Hippocampal formation (tissue), 2 donors: Measurements from ENCODE around the gene TMEM184B.
"Not testable (repeated sequence)": the region's sequence is repeated elsewhere in the genome, so short reads cannot be mapped to it uniquely, and the experiment has no call there.

Experiments used
- DNase-seq, 2 donors: peaks; one replicate each; lab custom pipeline; 2025; lab: John Stamatoyannopoulos, UW

Gene TMEM184B

DNA sequence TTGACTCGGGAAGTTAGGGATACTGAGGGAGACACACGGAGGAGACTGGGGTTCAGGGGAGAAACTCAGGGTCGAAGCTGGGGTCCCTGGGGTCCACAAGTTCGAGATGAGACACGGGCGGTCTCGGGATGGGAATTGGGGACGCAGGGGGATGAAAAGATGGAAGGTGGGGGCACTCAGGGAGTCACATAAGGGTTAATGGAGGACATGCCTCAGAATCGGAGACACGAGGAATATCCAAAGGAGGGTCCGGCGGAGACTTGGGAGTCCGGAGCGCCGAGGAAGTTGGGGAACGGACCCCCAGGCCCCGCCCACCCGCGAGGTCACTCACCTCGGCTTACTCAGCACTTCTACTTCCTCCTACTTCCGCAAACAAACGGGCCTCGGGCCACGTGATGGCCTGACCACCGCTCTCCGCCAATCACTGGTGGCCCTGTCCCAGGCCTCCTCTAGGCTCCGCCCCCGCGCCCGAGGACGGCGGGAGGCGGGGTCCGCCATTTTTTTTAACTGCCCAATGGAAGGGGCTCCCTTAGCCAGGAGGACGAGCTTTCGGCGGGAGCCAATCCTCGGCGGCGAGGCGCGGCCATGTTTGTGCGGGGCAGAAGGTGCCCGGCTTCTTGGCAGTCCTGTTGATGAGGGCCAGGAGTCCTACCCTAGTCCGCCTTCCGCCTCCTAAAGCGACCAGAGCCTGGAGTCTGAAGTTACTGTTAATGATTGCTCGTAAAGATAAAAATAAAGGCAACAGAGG, 91.2 kb downstream of the TMEM184B start, which contains the start of gene PLA2G6:
TSS of gene PLA2G6 (minus strand) at position 378 of the 748 bp plus-strand sequence. CDS start 12,404 bp downstream, outside the sequence.
- DNase-seq, result peak; percentile 98 to 99

GRCh38 chr22:38180841-38181452, 91.9 kb downstream of the TMEM184B start:
- peak in 1 of 2 donors; percentile 60 for DNase-seq

DNA sequence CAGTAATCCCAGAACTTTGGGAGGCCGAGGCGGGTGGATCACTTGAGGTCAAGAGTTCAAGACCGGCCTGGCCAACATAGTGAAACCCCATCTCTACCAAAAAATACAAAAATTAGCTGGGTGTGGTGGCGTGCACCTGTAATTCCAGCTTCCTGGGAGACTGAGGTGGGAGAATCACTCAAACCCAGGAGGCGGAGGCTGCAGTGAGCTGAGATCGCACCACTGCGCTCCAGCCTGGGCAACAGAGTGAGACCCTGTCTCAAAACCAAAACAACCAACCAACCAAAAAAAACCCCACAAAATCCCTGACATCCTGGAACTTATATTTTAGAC, 94.2 kb downstream of the TMEM184B start:
- DNase-seq, result not testable (repeated sequence)

DNA sequence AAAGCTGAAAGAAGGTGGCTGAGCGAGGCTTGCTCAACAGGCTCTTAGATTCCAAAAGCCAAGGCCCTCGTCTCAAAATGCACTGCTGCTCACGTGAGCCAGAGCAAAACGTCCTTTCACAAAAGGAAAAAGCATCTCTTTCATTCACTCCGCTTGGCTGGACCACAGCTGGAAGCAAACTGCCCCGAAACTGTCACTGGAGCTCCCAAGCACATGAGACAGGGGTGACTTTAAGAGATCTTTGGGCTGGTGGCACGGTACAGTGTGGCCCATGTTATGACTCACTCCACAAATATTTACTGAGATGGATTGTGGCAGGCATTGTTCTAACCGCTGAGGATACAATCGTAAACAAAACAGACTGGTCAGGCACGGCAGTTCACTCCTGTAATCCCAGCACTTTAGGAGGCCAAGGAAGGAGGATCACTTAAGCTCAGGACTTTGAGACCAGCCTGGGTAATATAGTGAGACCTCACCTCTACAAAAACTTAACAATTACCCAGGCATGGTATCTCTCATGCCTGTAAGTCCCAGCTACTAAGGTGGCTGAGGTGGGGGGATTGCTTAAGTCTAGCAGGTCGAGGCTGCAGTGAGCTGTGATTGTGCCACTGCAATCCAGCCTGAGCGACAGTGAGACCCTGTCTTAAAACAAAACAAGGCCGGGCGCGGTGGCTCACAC, 94.7 kb downstream of the TMEM184B start:
- DNase-seq, result peak; percentile 13 to 38

DNA sequence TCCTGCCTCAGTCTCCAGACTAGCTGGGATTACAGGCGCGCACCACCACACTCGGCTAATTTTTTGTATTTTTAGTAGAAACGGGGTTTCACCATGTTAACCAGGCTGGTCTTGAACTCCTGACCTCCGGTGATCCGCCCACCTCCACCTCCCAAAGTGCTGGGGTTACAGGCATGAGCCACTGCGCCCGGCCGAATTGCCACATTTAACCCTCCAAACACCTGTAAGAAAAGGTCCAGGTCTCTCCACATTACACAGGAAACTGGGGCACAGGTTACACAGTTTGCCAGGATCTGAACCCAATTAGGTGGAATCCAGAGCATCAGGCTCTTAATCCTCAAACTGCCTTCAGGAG, 95.3 kb downstream of the TMEM184B start:
- DNase-seq, result not testable (repeated sequence)

DNA sequence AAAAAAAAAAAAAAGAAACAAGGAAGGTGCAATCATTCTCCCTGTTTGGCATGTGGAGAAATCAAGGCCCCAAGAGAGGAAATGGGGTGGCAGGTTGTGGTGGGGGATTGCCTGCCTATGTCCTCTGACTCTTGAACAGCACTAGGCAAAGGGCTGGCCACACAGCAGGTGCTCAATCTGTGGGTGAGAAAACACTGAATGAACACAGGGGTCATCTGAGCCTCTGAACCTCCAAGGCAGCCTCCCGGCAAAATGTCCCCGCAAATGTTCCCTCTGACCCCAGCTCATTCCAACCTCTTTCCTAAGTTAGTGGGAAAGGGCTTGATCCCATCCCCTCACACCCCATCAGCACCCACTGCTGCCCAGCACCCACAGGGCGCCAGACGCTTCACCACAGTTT, 95.8 kb downstream of the TMEM184B start:
- no peak for DNase-seq

- peak in 1 of 2 donors; percentile 14 for DNase-seq
Measured at GRCh38 chr22:38176170-38176741, 96.6 kb downstream of the TMEM184B start.

DNA sequence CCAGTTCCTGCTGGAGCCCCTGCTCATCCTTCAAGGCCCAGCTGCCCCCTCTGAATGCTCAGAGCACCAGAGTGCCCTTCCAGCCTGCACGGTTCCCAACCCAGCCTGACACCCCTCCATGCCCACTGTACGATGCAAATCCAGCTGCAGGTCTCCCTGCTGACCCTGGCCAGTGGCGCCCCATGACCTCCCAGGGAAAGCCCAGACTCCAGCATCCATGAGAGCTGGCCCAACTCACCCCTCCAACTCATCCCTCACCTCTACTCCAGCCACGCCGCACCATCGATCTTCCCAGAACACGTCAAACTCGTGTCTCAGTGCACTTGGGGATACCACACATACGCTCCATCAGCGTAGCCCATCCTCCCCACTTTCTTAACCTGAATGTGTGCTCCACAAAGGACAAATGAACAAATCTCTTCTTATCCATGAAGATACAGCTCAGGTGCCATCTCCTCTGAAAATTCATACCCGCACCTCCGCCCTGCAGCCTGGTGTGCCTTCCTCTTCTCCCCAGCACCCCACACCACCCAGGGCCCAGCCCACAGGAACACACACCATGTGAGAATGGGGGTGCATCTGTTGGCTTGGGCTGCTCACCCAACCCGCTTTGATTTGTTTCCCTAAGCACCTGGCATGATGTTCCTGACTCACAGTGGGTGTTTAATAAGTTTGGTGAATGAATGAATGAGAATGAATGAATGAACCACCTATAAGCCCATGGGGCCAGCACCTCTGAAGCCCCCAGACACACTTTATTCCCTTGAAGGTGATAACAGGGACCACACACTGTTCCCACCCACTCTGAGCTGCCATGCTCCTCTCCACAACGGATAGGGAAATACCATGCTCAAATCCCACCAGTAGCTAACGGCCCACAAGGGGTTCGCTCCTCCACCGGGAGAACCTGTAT, 97.3 kb downstream of the TMEM184B start:
- DNase-seq, result no peak

- DNase-seq, result no peak
Measured at GRCh38 chr22:38174626-38175025, 98.2 kb downstream of the TMEM184B start.

DNA sequence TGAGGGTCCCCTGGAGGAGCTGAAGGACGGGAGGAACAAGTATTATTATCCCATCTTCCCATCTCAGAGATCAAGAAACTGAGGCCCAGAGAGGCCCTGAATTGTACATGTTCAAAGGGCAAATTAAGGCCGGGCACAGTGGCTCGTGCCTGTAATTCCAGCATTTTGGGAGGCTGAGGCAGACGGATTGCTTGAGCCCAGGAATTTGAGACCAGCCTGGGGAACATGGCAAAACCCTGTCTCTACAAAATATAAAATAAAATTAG, 99.2 kb downstream of the TMEM184B start:
- DNase-seq, result no peak

DNA sequence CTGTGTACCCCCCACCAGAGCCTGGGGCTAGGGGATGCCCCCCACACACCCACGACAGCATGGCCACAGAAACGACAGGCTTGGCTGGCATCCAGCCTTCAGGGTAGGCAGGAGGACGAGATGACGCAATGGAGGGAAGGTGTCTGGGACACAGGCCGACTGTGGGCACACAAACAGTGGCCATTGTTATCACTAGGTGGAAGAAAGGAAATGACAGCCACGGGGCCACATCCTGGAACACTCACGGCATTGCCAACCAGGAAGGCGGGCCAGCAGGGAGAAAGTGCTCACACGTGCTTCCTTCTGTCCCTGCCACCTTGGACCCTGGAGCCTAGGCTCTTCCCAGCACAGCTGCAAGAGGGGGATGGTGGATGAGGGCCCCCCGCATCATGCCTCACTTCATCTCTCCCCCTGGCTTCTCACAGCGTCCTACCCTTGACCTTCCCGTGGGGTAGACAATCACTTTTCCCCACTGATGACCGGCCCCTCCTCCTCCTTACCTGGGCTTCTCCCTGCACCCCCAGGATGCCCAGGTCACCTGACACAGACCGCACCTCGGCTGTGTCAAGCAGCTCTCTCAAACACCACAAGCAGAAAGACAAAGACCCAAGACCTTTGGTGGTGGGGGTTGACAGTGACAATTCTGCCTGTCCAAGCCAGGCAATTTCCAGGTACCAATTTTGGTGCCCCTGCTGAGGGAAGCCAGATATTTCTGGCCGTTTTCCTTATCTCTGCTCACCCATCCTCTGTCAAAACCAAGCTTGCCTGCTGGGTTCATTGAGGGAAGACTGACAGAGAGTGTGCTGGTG, 99.8 kb downstream of the TMEM184B start:
- no peak for DNase-seq

- DNase-seq, result no peak
Measured at GRCh38 chr22:38171927-38172831, 100.6 kb downstream of the TMEM184B start.

GRCh38 chr22:38170469-38170868, 102.3 kb downstream of the TMEM184B start:
- no peak for DNase-seq
